ENCODE data around the gene TBCK.

DNA sequence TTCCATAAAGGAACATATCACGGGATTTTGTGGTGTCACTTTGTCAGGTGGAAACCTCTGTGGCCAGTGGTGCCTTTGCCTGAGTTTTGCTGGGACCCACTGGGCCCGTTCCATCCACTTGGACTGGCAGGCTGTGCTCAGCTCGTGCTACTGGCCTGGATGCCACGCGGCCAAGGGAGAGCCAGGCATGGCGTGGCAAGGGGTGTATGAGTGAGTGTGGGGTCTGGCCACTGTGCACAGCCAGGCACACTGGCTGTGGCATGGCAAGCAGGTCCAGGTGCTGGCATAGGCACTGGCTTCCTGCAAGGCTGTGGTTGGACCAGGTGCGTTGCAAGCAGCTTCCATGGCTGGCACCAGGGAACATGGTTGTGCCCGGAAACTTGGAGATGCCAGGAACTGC, 60.8 kb downstream of the TBCK start:
- TF ChIP-seq, protein P1, sequence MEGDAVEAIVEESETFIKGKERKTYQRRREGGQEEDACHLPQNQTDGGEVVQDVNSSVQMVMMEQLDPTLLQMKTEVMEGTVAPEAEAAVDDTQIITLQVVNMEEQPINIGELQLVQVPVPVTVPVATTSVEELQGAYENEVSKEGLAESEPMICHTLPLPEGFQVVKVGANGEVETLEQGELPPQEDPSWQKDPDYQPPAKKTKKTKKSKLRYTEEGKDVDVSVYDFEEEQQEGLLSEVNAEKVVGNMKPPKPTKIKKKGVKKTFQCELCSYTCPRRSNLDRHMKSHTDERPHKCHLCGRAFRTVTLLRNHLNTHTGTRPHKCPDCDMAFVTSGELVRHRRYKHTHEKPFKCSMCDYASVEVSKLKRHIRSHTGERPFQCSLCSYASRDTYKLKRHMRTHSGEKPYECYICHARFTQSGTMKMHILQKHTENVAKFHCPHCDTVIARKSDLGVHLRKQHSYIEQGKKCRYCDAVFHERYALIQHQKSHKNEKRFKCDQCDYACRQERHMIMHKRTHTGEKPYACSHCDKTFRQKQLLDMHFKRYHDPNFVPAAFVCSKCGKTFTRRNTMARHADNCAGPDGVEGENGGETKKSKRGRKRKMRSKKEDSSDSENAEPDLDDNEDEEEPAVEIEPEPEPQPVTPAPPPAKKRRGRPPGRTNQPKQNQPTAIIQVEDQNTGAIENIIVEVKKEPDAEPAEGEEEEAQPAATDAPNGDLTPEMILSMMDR (IDR thresholded peaks at IDR 0.05; ENCODE audit: low read length) = no peak
- TF ChIP-seq EZH2 (IDR thresholded peaks at IDR 0.05; ENCODE audit: borderline replicate concordance, low read length) = no peak
